OCI-LY1 (cell line): ENCODE results near the gene TNPO3.

Experiments used
- CTCF ChIP-seq: fragments of 200-600 bp; sonication (generic), shearing (Covaris generic); IDR thresholded peaks from 2 replicates; pipeline ENCODE4 v1.5.1; 2017; ENCODE audit warnings: mild to moderate bottlenecking, antibody characterized with exemption, low read length, moderate library complexity, mixed read lengths
- EZH2 ChIP-seq: fragments of 200-600 bp; sonication (generic), shearing (Covaris generic); IDR thresholded peaks from 2 replicates; pipeline ENCODE4 v1.8.0; 2017; ENCODE audit warnings: borderline replicate concordance, mixed run types, mild to moderate bottlenecking, antibody characterized with exemption, low read length, moderate library complexity, mixed read lengths

- TF ChIP-seq CTCF (no peak), EZH2 (no peak)
Measured at GRCh38 chr7:128939075-128939860, 115.6 kb downstream of the TNPO3 start.
